HuH-7.5 (cell line): ENCODE data around the gene DEFB131A.
"Not testable (repeated sequence)": the region's sequence is repeated elsewhere in the genome, so short reads cannot be mapped to it uniquely, and the experiment has no call there.

Experiments
- DNase-seq: peaks from one replicate; pipeline ENCODE4 v3.0.0; 2011; ENCODE audit warnings: low spot score

DEFB131A gene

GRCh38 chr4:9444114-9444513 lies at the start of gene DEFB131A:
Gene DEFB131A (plus strand): TSS chr4:9444414. CDS start chr4:9444534, 120 bp downstream.
- not testable (repeated sequence) for DNase-seq

- DNase-seq, result not testable (repeated sequence)
Observed at GRCh38 chr4:9405774-9406173, 38.4 kb upstream of the DEFB131A start.

GRCh38 chr4:9406491-9406890 lies 37.7 kb upstream of the DEFB131A start:
- DNase-seq, result not testable (repeated sequence)

- DNase-seq, result no peak
Observed at GRCh38 chr4:9409793-9410192, 34.4 kb upstream of the DEFB131A start.

- DNase-seq, result not testable (repeated sequence)
Observed at GRCh38 chr4:9421884-9422455, 22.2 kb upstream of the DEFB131A start.

GRCh38 chr4:9425916-9426315 lies 18.3 kb upstream of the DEFB131A start:
- DNase-seq, result not testable (repeated sequence)

GRCh38 chr4:9430061-9430460 lies 14.2 kb upstream of the DEFB131A start:
- not testable (repeated sequence) for DNase-seq

- DNase-seq, result not testable (repeated sequence)
Observed at GRCh38 chr4:9433320-9433719, 10.9 kb upstream of the DEFB131A start.

- not testable (repeated sequence) for DNase-seq
Observed at GRCh38 chr4:9436728-9437127, 7.5 kb upstream of the DEFB131A start.

GRCh38 chr4:9442355-9442754 lies 1.9 kb upstream of the DEFB131A start:
- DNase-seq, result not testable (repeated sequence)

GRCh38 chr4:9444681-9445080 lies 467 bp downstream of the DEFB131A start:
- DNase-seq, result not testable (repeated sequence)

GRCh38 chr4:9452251-9452650 lies 8.0 kb downstream of the DEFB131A start:
- DNase-seq, result not testable (repeated sequence)

- not testable (repeated sequence) for DNase-seq
Observed at GRCh38 chr4:9454284-9454683, 10.1 kb downstream of the DEFB131A start.

- DNase-seq, result not testable (repeated sequence)
Observed at GRCh38 chr4:9455046-9455445, 10.8 kb downstream of the DEFB131A start.

- not testable (repeated sequence) for DNase-seq
Observed at GRCh38 chr4:9479466-9479865, 35.3 kb downstream of the DEFB131A start.

GRCh38 chr4:9480066-9480465 lies 35.9 kb downstream of the DEFB131A start:
- DNase-seq, result not testable (repeated sequence)

GRCh38 chr4:9482871-9483270 lies 38.7 kb downstream of the DEFB131A start:
- DNase-seq, result not testable (repeated sequence)

GRCh38 chr4:9483682-9484081 lies 39.5 kb downstream of the DEFB131A start:
- not testable (repeated sequence) for DNase-seq

- not testable (repeated sequence) for DNase-seq
Observed at GRCh38 chr4:9486880-9487279, 42.7 kb downstream of the DEFB131A start.

- DNase-seq, result not testable (repeated sequence)
Observed at GRCh38 chr4:9488796-9489195, 44.6 kb downstream of the DEFB131A start.

- not testable (repeated sequence) for DNase-seq
Observed at GRCh38 chr4:9490496-9490895, 46.3 kb downstream of the DEFB131A start.

- DNase-seq, result not testable (repeated sequence)
Observed at GRCh38 chr4:9490986-9491385, 46.8 kb downstream of the DEFB131A start.

- DNase-seq, result not testable (repeated sequence)
Observed at GRCh38 chr4:9493589-9493988, 49.4 kb downstream of the DEFB131A start.
